Testis (tissue), 2 donors: Measurements from ENCODE around the gene NRBP1.

Source experiments
- CTCF ChIP-seq, 3 experiments: fragments of 450-650 bp in 2 of 3; fragments of 200-600 bp in 1 of 3; sonication (generic) in 1 of 3; IDR thresholded peaks; one replicate each; pipeline ENCODE4 v1.5.1; 2016 to 2019; ENCODE audit warnings: antibody characterized with exemption in 3 of 3, mild to moderate bottlenecking in 2 of 3, moderate library complexity in 1 of 3
- POLR2A ChIP-seq: fragments of 450-650 bp; IDR thresholded peaks from one replicate; pipeline ENCODE4 v1.6.1; 2017; ENCODE audit warnings: antibody characterized with exemption, mild to moderate bottlenecking, moderate library complexity

- TF ChIP-seq CTCF (IDR thresholded peaks at IDR 0.05) (no peak), POLR2A (no peak)
Observed at GRCh38 chr2:27400348-27401135, 27.9 kb upstream of the NRBP1 start.
